Right lobe of liver (tissue), 6 donors: ENCODE measurements around the gene CTDSPL. TPM values are rescaled to one million over a fixed set of nuclear protein-coding genes. Genes with fewer than 3 reads are reported as not detected.

Source experiments
- ATAC-seq, 4 donors: fragments of 200-7000 bp; cut with Tn5 transposase; one replicate each; pipeline ENCODE4 v1.9.1; 2020; ENCODE audit warnings: mild to moderate bottlenecking in 4 of 4, moderate library complexity in 4 of 4
- DNase-seq, 3 donors: peaks; one replicate each; pipeline ENCODE4 v3.0.0-alpha.2; 2020
- H3K27ac ChIP-seq, 3 donors: fragments of 200-600 bp; one replicate each; pipeline ENCODE4 v1.8.0; 2022
- H3K27me3 ChIP-seq, 2 donors: fragments of 200-600 bp; one replicate each; pipeline ENCODE4 v1.8.0; 2022
- H3K36me3 ChIP-seq, 4 donors: fragments of 200-600 bp; sonication (generic) in 1 of 4; one replicate each; pipeline versions ENCODE4 v1.5.1 to v1.8.0; 2017 to 2022; ENCODE audit warnings: control low read depth in 1 of 4
- H3K4me1 ChIP-seq, 4 donors: fragments of 200-600 bp; sonication (generic) in 1 of 4; one replicate each; pipeline versions ENCODE4 v1.5.1 to v1.8.0; 2017 to 2022; ENCODE audit warnings: control low read depth in 1 of 4
- H3K4me3 ChIP-seq, 3 donors: fragments of 200-600 bp; one replicate each; pipeline ENCODE4 v1.8.0; 2022
- H3K9me3 ChIP-seq, 4 donors: fragments of 200-600 bp; sonication (generic) in 1 of 4; one replicate each; pipeline versions ENCODE4 v1.5.1 to v1.8.0; 2017 to 2022; ENCODE audit warnings: control low read depth in 1 of 4
- POLR2A ChIP-seq: fragments of 450-650 bp; IDR thresholded peaks from one replicate; pipeline ENCODE4 v1.6.1; 2017; ENCODE audit warnings: antibody characterized with exemption, mild to moderate bottlenecking
- WGBS: methylation state at CpG from one replicate; pipeline ENCODE4 v1.1.6; 2018; ENCODE audit warnings: low coverage, low lambda C conversion rate; ENCODE audit not compliant: insufficient coverage; ENCODE audit errors: missing lambda C conversion rate; 5-methylcytosine and 5-hydroxymethylcytosine counted together
- intact Hi-C, 2 donors: fragments of 100-400 bp; cut with DNase I; formaldehyde crosslinking; loops; one replicate each; pipeline versions ENCODE4 v1.11.2 to v1.14.1; 2022
- total RNA-seq, 6 experiments: library from RNA; depleted of rRNA in 2 of 6; stranded (reverse); fragments of >200 nt in 2 of 6; fragmentation: NEBNext Ultra II Directional in 3 of 6; extraction: Animal tissue kit (Norgen Biotek cat#: 25700) in 3 of 6; gene quantifications; one replicate each; pipeline versions ENCODE4 v1.1.0 to v1.2.4, GENCODE V29; 2016 to 2023
- TF ChIP-seq, protein P1 (sequence below), 4 donors: fragments of 200-600 bp in 3 of 4; fragments of 450-650 bp in 1 of 4; IDR thresholded peaks; one replicate each; pipeline versions ENCODE4 v1.5.1 to v1.8.0; 2016 to 2022; ENCODE audit warnings: antibody characterized with exemption in 4 of 4, mild to moderate bottlenecking in 2 of 4
- donor health status: DM: no; HTN: yes; CAD: no.
- donor health status: DM: no; HTN: no; CAD: no.
- donor health status: DM: no; HTN: no; CAD: no.
- donor health status: DM: no; HTN: yes; CAD: no.
- donor health status: DM: no; HTN: yes; CAD: no.

Gene CTDSPL
- total RNA-seq, 6 experiments from 2014 or later = 14.9 to 22.8 (median 18.0) TPM

DNA sequence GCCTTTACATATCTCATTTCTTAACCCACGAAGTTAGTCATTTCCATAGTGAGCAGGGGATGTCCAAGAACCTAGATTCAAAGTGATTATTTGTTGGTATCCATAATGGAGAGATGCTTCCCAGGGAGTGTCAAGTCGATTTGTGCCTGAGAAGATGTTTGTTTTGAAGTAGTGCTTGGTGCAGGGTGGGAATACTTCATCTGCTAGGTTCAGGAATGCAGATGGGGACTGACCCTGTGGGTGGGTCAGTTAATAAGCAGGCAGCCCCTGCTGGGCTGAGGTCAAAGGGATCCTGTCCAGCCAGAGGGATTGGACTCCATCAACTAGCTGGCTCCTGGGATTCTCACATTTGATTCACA is 84.8 kb downstream of the CTDSPL start:
- H3K36me3 ChIP-seq = no peaks in the 10 kb centered on the region
- no peaks in the 10 kb centered on the region for H3K9me3 ChIP-seq
- peaks cover 0 to 17% (median 5%) of the 10 kb centered on the region in 4 donors for H3K4me1 ChIP-seq
- intact Hi-C loops = no loop called here
- DNase-seq = no peak
- ATAC-seq = no peak
- WGBS = 64% methylated on average over 2 of the region's 2 CpGs
- TF ChIP-seq, protein P1, sequence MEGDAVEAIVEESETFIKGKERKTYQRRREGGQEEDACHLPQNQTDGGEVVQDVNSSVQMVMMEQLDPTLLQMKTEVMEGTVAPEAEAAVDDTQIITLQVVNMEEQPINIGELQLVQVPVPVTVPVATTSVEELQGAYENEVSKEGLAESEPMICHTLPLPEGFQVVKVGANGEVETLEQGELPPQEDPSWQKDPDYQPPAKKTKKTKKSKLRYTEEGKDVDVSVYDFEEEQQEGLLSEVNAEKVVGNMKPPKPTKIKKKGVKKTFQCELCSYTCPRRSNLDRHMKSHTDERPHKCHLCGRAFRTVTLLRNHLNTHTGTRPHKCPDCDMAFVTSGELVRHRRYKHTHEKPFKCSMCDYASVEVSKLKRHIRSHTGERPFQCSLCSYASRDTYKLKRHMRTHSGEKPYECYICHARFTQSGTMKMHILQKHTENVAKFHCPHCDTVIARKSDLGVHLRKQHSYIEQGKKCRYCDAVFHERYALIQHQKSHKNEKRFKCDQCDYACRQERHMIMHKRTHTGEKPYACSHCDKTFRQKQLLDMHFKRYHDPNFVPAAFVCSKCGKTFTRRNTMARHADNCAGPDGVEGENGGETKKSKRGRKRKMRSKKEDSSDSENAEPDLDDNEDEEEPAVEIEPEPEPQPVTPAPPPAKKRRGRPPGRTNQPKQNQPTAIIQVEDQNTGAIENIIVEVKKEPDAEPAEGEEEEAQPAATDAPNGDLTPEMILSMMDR (IDR thresholded peaks at IDR 0.05) = no peak
- TF ChIP-seq POLR2A = no peak
- H3K27ac ChIP-seq = no peak overlapping the region
- no peaks in the 10 kb centered on the region for H3K27me3 ChIP-seq
- H3K4me3 ChIP-seq = no peak overlapping the region

- Histone ChIP-seq H3K4me3 (no peak overlapping the region), H3K9me3 (no peaks in the 10 kb centered on the region), H3K4me1 (peaks cover 0 to 10% (median 4%) of the 10 kb centered on the region in 4 donors), H3K27me3 (no peaks in the 10 kb centered on the region), H3K27ac (no peak overlapping the region), H3K36me3 (peaks cover 0 to 3% (median 0%) of the 10 kb centered on the region in 4 donors)
- intact Hi-C loops = no loop called here
- DNase-seq = no peak
- TF ChIP-seq, protein P1 (IDR thresholded peaks at IDR 0.05) = no peak
- no peak for TF ChIP-seq POLR2A
- WGBS = 77% methylated on average over 5 of the region's 6 CpGs
- no peak for ATAC-seq
Observed at GRCh38 chr3:37949866-37950265, 88.2 kb downstream of the CTDSPL start.

DNA sequence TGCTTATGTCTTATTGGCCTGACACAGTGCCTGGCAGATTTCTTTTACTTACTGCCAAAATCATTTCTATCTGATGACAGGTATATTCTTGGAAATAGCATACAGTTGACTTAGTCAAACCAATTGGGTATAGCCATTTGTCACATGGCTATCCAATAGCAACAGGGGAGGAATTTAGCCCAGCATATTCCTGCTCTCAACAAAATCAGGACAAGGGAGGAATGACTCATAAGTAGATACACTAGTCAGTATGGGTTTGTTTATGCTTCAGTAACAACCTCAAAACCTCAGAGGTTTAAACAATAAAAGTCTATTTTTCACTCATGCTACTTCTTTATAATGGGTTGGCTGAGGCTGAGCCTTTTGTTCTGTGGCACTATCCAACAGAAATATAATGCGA is 90.9 kb downstream of the CTDSPL start:
- no peak overlapping the region for H3K27ac ChIP-seq
- DNase-seq (no peak), ATAC-seq (no peak)
- H3K36me3 ChIP-seq = peaks cover 0 to 3% (median 0%) of the 10 kb centered on the region in 4 donors
- peaks cover 0 to 3% (median 0%) of the 10 kb centered on the region in 4 donors for H3K4me1 ChIP-seq
- H3K27me3 ChIP-seq = no peaks in the 10 kb centered on the region
- intact Hi-C loops = no loop called here
- no peak overlapping the region for H3K4me3 ChIP-seq
- TF ChIP-seq, protein P1 (IDR thresholded peaks at IDR 0.05) = no peak
- no peak for TF ChIP-seq POLR2A
- H3K9me3 ChIP-seq = no peaks in the 10 kb centered on the region
- WGBS = 100% methylated on average over 1 of the region's 1 CpG

GRCh38 chr3:37953226-37953625 is 91.5 kb downstream of the CTDSPL start:
- Histone ChIP-seq H3K27ac (no peak overlapping the region), H3K4me1 (peaks cover 0 to 3% (median 0%) of the 10 kb centered on the region in 4 donors), H3K27me3 (no peaks in the 10 kb centered on the region), H3K9me3 (no peaks in the 10 kb centered on the region), H3K4me3 (no peak overlapping the region), H3K36me3 (peaks cover 0 to 3% (median 0%) of the 10 kb centered on the region in 4 donors)
- 87% methylated on average over 2 of the region's 2 CpGs for WGBS
- ATAC-seq (no peak), DNase-seq (no peak)
- no peak for TF ChIP-seq POLR2A
- TF ChIP-seq, protein P1 (IDR thresholded peaks at IDR 0.05) = no peak
- intact Hi-C loops = no loop called here
